Hepatocyte (in vitro differentiated cells): ENCODE results near the gene PCGF5. TPM values are rescaled to one million over a fixed set of nuclear protein-coding genes. Genes with fewer than 3 reads are reported as not detected.
A peak's percentile ranks its signal among the peaks of the same experiment; 100 is the strongest.

ENCODE experiments used
- DNase-seq: peaks from one replicate; pipeline ENCODE4 v3.0.0-alpha.2; 2016; ENCODE audit warnings: low spot score
- H2AFZ ChIP-seq: fragments of 200-600 bp; sonication (generic); 2 replicates; pipeline ENCODE4 v1.6.0; 2016; ENCODE audit warnings: antibody characterized with exemption, mild to moderate bottlenecking
- H3K27ac ChIP-seq: fragments of 200-600 bp; sonication (generic); 2 replicates; pipeline ENCODE4 v1.5.1; 2016; ENCODE audit warnings: mild to moderate bottlenecking
- H3K27me3 ChIP-seq: fragments of 200-600 bp; sonication (generic); 2 replicates; pipeline ENCODE4 v1.6.1; 2016
- H3K36me3 ChIP-seq: fragments of 200-600 bp; sonication (generic); replicated peaks from 2 replicates; pipeline ENCODE4 v1.5.1; 2016; ENCODE audit warnings: low read depth; ENCODE audit not compliant: insufficient read depth
- H3K4me1 ChIP-seq: fragments of 200-600 bp; sonication (generic); 2 replicates; pipeline ENCODE4 v1.5.1; 2016; ENCODE audit warnings: mild to moderate bottlenecking, moderate library complexity; ENCODE audit not compliant: insufficient read depth
- H3K4me2 ChIP-seq: fragments of 200-600 bp; sonication (generic); 2 replicates; pipeline ENCODE4 v1.6.0; 2016
- H3K4me3 ChIP-seq: fragments of 200-600 bp; sonication (generic); 2 replicates; pipeline ENCODE4 v1.5.1; 2016; ENCODE audit warnings: mild to moderate bottlenecking
- H3K79me2 ChIP-seq: fragments of 200-600 bp; sonication (generic); 2 replicates; pipeline ENCODE4 v1.6.0; 2017; ENCODE audit warnings: mild to moderate bottlenecking
- H3K9me2 ChIP-seq: fragments of 200-600 bp; sonication (generic); replicated peaks from 2 replicates; pipeline ENCODE4 v1.6.0; 2017; ENCODE audit warnings: mild to moderate bottlenecking; ENCODE audit not compliant: insufficient read depth
- H3K9me3 ChIP-seq: fragments of 200-600 bp; sonication (generic); 2 replicates; pipeline ENCODE4 v1.5.1; 2016; ENCODE audit warnings: low read depth, mild to moderate bottlenecking
- H4K20me1 ChIP-seq: fragments of 200-600 bp; sonication (generic); 2 replicates; pipeline ENCODE4 v1.6.0; 2016; ENCODE audit warnings: mild to moderate bottlenecking; ENCODE audit not compliant: insufficient read depth, poor library complexity, severe bottlenecking
- CTCF ChIP-seq: fragments of 200-600 bp; sonication (generic); IDR thresholded peaks from 2 replicates; pipeline ENCODE4 v1.5.1; 2016; ENCODE audit warnings: antibody characterized with exemption, mild to moderate bottlenecking; ENCODE audit not compliant: poor library complexity
- EZH2 ChIP-seq: fragments of 200-600 bp; sonication (generic); IDR thresholded peaks from 2 replicates; pipeline ENCODE4 v1.6.1; 2016; ENCODE audit warnings: antibody characterized with exemption, mild to moderate bottlenecking, borderline replicate concordance
- EZH2phosphoT487 ChIP-seq: fragments of 200-600 bp; sonication (generic); IDR thresholded peaks from one replicate; pipeline ENCODE4 v1.6.1; 2018; ENCODE audit warnings: antibody characterized with exemption, mild to moderate bottlenecking, low read depth, moderate library complexity; ENCODE audit not compliant: unreplicated experiment, severe bottlenecking
- WGBS: methylation state at CpG from one replicate; pipeline ENCODE4 v1.1.6; 2016; ENCODE audit warnings: low lambda C conversion rate; ENCODE audit errors: missing lambda C conversion rate; 5-methylcytosine and 5-hydroxymethylcytosine counted together
- polyA plus RNA-seq: library from polyadenylated mRNA; unstranded; fragments of >200 nt; fragmentation: Nextera tagmentation; extraction: Ambion mirVana; gene quantifications from 2 replicates; pipeline ENCODE4 v1.2.1, GENCODE V29; 2016
- total RNA-seq: library from RNA; depleted of rRNA; stranded (reverse); fragments of >200 nt; gene quantifications from 2 replicates; pipeline ENCODE4 v1.2.3, GENCODE V29; 2014

PCGF5 gene
- total and polyA plus RNA-seq, 2 experiments from 2014 or later: 32.1 to 38.7 TPM

- H3K27me3 ChIP-seq: no peaks in the 10 kb centered on the region
- no peaks in the 10 kb centered on the region for H3K4me1 ChIP-seq
- H3K79me2 ChIP-seq: no peaks in the 10 kb centered on the region
- H3K27ac ChIP-seq: no peak overlapping the region
- no peak overlapping the region for H3K4me2 ChIP-seq
- no peak for DNase-seq
- 91% methylated on average over 2 of the region's 2 CpGs for WGBS
- H3K9me3 ChIP-seq: no peaks in the 10 kb centered on the region
- no peak overlapping the region for H3K4me3 ChIP-seq
- TF ChIP-seq EZH2: no peak
- no peak for TF ChIP-seq EZH2phosphoT487
- TF ChIP-seq CTCF: no peak
- no peaks in the 10 kb centered on the region for H4K20me1 ChIP-seq
- no peak overlapping the region for H2AFZ ChIP-seq
- H3K9me2 ChIP-seq: no peaks in the 10 kb centered on the region
- H3K36me3 ChIP-seq: no peaks in the 10 kb centered on the region
These were observed 25.8 kb upstream of the PCGF5 start for GRCh38 chr10:91194497-91195179.

GRCh38 chr10:91196268-91197048, 24.0 kb upstream of the PCGF5 start:
- DNase-seq: no peak
- H3K4me1 ChIP-seq: no peaks in the 10 kb centered on the region
- no peak overlapping the region for H3K4me3 ChIP-seq
- no peaks in the 10 kb centered on the region for H3K27me3 ChIP-seq
- H3K9me2 ChIP-seq: no peaks in the 10 kb centered on the region
- no peak for TF ChIP-seq CTCF
- no peak for TF ChIP-seq EZH2
- TF ChIP-seq EZH2phosphoT487: no peak
- no peak overlapping the region for H3K4me2 ChIP-seq
- 72% methylated on average over 2 of the region's 2 CpGs for WGBS
- no peaks in the 10 kb centered on the region for H3K9me3 ChIP-seq
- no peak overlapping the region for H2AFZ ChIP-seq
- H3K27ac ChIP-seq: no peak overlapping the region
- no peaks in the 10 kb centered on the region for H4K20me1 ChIP-seq
- H3K79me2 ChIP-seq: no peaks in the 10 kb centered on the region
- no peaks in the 10 kb centered on the region for H3K36me3 ChIP-seq

- H2AFZ ChIP-seq: no peak overlapping the region
- 63% methylated on average over 12 of the region's 12 CpGs for WGBS
- no peak overlapping the region for H3K4me3 ChIP-seq
- TF ChIP-seq CTCF: no peak
- TF ChIP-seq EZH2: no peak
- TF ChIP-seq EZH2phosphoT487: no peak
- H3K9me2 ChIP-seq: no peaks in the 10 kb centered on the region
- DNase-seq: no peak
- H3K27me3 ChIP-seq: no peaks in the 10 kb centered on the region
- no peaks in the 10 kb centered on the region for H3K9me3 ChIP-seq
- H4K20me1 ChIP-seq: no peaks in the 10 kb centered on the region
- H3K4me1 ChIP-seq: no peaks in the 10 kb centered on the region
- H3K4me2 ChIP-seq: peak overlapping the region; percentile 51
- H3K27ac ChIP-seq: no peak overlapping the region
- H3K79me2 ChIP-seq: peaks cover 6% of the 10 kb centered on the region
- H3K36me3 ChIP-seq: no peaks in the 10 kb centered on the region
These were observed 23.3 kb upstream of the PCGF5 start for GRCh38 chr10:91197127-91197526.
